Suprapubic skin (tissue), 4 donors: Measurements from ENCODE around the gene TAOK1.

Experiments
- EP300 ChIP-seq: sonication (generic); formaldehyde crosslinking; IDR thresholded peaks from one replicate; pipeline ENCODE4 v1.6.1; 2017; ENCODE audit warnings: antibody characterized with exemption
- POLR2AphosphoS5 ChIP-seq, 3 donors: sonication (generic); formaldehyde crosslinking; IDR thresholded peaks; one replicate each; pipeline ENCODE4 v1.6.1; 2017; ENCODE audit warnings: antibody characterized with exemption in 3 of 3
- TF ChIP-seq, protein P1 (sequence below), 2 donors: fragments of 200-600 bp in 1 of 2; fragments of 450-650 bp in 1 of 2; sonication (generic) in 1 of 2; IDR thresholded peaks; one replicate each; pipeline ENCODE4 v1.5.1; 2016 to 2019; ENCODE audit warnings: antibody characterized with exemption in 2 of 2, mild to moderate bottlenecking in 1 of 2, moderate library complexity in 1 of 2

DNA sequence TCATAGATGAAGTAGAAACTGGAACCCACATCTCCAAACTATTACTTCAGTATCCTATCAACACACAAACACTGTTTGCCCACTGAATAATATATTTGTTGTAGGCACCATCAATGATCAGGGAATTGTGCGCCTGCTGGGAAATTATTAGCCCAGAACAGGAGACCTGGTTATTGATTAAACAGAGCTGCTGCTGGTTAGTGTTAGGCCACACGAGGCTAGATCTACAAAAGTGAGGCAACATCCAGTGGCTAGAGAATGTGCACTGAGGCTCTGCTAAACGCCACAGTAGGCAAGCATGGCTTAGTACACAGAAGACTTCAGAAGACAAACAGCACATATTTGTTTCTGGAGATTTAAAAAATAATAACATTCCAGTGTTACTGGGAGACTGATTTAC is 165.7 kb downstream of the TAOK1 start:
- TF ChIP-seq, protein P1, sequence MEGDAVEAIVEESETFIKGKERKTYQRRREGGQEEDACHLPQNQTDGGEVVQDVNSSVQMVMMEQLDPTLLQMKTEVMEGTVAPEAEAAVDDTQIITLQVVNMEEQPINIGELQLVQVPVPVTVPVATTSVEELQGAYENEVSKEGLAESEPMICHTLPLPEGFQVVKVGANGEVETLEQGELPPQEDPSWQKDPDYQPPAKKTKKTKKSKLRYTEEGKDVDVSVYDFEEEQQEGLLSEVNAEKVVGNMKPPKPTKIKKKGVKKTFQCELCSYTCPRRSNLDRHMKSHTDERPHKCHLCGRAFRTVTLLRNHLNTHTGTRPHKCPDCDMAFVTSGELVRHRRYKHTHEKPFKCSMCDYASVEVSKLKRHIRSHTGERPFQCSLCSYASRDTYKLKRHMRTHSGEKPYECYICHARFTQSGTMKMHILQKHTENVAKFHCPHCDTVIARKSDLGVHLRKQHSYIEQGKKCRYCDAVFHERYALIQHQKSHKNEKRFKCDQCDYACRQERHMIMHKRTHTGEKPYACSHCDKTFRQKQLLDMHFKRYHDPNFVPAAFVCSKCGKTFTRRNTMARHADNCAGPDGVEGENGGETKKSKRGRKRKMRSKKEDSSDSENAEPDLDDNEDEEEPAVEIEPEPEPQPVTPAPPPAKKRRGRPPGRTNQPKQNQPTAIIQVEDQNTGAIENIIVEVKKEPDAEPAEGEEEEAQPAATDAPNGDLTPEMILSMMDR (IDR thresholded peaks at IDR 0.05) = no peak
- no peak for TF ChIP-seq POLR2AphosphoS5 (IDR thresholded peaks at IDR 0.05)
- no peak for TF ChIP-seq EP300
